ENCODE measurements around the gene SRSF6.

DNA sequence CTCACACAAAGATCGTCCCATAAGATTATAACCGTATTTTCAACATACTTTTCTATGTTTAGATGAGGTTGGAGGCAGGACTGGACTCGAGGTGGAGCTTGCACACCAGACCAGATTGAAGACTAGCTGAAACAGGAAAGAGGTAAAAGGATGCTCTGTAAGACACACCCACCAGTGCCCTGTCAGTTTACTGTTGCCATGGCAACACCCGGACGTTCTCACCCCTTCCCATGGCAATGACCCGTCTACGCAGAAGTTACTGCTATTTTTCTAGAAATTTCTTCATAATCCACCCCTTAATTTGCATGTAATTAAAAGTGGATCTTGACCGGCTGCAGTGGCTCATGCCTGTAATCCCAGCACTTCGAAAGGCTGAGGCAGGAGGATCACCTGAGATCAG is 13.6 kb upstream of the SRSF6 start:
- TF ChIP-seq, protein P1, sequence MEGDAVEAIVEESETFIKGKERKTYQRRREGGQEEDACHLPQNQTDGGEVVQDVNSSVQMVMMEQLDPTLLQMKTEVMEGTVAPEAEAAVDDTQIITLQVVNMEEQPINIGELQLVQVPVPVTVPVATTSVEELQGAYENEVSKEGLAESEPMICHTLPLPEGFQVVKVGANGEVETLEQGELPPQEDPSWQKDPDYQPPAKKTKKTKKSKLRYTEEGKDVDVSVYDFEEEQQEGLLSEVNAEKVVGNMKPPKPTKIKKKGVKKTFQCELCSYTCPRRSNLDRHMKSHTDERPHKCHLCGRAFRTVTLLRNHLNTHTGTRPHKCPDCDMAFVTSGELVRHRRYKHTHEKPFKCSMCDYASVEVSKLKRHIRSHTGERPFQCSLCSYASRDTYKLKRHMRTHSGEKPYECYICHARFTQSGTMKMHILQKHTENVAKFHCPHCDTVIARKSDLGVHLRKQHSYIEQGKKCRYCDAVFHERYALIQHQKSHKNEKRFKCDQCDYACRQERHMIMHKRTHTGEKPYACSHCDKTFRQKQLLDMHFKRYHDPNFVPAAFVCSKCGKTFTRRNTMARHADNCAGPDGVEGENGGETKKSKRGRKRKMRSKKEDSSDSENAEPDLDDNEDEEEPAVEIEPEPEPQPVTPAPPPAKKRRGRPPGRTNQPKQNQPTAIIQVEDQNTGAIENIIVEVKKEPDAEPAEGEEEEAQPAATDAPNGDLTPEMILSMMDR (IDR thresholded peaks at IDR 0.05; ENCODE audit: insufficient read depth, low read length): no peak
- TF ChIP-seq REST (IDR thresholded peaks at IDR 0.05; ENCODE audit: insufficient replicate concordance, low read depth) (no peak), POLR2AphosphoS5 (IDR thresholded peaks at IDR 0.05; ENCODE audit: low read depth) (no peak)
